Thoracic aorta (tissue), 2 donors: Measurements from ENCODE around the gene VPS39. TPM values are rescaled to one million over a fixed set of nuclear protein-coding genes. Genes with fewer than 3 reads are reported as not detected.

ENCODE experiments used
- ATAC-seq: fragments of 150-250 bp; one replicate; pipeline ENCODE4 v1.8.0; 2017; ENCODE audit warnings: low read depth; ENCODE audit not compliant: insufficient number of reproducible peaks, low FRiP score
- DNase-seq: peaks from one replicate; pipeline ENCODE4 v3.0.0-alpha.2; 2020; ENCODE audit warnings: low spot score
- H3K27ac ChIP-seq, 2 donors: fragments of 200-600 bp; sonication (generic); 1 replicate in 1 of 2; 2 replicates in 1 of 2; pipeline ENCODE4 v1.5.1; 2016; ENCODE audit warnings: mild to moderate bottlenecking in 2 of 2, moderate library complexity in 2 of 2
- H3K27me3 ChIP-seq: fragments of 200-600 bp; sonication (generic); replicated peaks from 2 replicates; pipeline ENCODE4 v1.6.0; 2016; ENCODE audit warnings: mild to moderate bottlenecking; ENCODE audit not compliant: insufficient read depth
- H3K36me3 ChIP-seq: fragments of 200-600 bp; sonication (generic); one replicate; pipeline ENCODE4 v1.5.1; 2016
- H3K4me1 ChIP-seq, 2 donors: fragments of 200-600 bp; sonication (generic); 1 replicate in 1 of 2; 2 replicates in 1 of 2; pipeline versions ENCODE4 v1.5.1 to v1.6.0; 2016; ENCODE audit warnings: low read depth in 2 of 2, mild to moderate bottlenecking in 1 of 2; ENCODE audit not compliant: control insufficient read depth in 1 of 2
- H3K4me3 ChIP-seq: fragments of 200-600 bp; sonication (generic); 2 replicates; pipeline ENCODE4 v1.5.1; 2016; ENCODE audit warnings: mild to moderate bottlenecking
- H3K9me3 ChIP-seq: fragments of 200-600 bp; sonication (generic); 2 replicates; pipeline ENCODE4 v1.5.1; 2016
- total RNA-seq, 2 donors: library from RNA; depleted of rRNA; stranded (reverse); fragments of >200 nt; gene quantifications; one replicate each; pipeline versions ENCODE4 v1.1.0 to v1.2.3, GENCODE V29; 2016
- TF ChIP-seq, protein P1 (sequence below): fragments of 200-600 bp; sonication (generic); IDR thresholded peaks from one replicate; pipeline ENCODE4 v1.5.1; 2019; ENCODE audit warnings: antibody characterized with exemption

VPS39 gene
- total RNA-seq, 2 donors from 2014 or later: 89.9 to 156 TPM

DNA sequence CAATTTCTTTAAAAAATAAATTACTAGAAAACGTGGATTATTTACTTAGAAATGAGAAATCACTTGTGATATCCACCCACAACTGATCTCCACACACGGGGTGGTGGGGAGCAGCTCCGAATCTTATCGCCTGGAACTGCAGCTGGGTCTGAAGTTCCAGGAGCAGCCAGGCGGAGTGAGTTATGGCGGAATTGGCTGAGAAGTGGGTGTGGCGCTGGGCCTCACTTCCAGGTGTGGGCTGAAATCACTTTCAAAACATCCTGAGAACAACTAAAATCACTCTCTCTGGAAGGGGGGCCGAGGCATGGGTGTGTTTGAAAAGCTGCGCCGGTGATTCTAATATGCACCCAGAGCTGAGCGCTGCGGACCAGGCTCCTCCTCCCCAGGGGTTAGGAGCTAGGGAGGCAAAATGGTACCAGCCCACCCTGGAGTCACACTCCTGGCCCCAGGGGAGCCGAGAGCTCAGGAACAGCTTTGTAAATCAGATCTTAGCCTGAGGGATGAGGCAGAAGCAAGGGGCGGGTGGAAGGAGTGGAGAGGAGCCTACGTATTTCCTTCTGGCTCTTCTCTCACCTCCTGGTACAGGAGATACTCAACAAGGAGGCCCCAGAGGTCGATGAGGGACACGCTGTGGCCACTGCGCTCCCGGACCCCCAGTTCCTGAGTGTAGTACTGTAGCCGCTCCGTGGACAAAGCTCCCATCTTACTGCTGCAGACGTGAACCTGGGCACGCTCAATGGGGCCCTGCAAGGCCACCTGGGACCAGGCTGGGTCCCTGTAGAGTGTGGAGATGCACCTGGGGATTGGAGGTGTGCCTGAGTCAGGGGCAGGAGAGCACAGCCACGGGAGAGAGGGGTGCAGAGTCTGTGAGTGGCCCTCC, 61.3 kb downstream of the VPS39 start:
- ATAC-seq (no peak), DNase-seq (no peak)
- no peak overlapping the region for H3K4me3 ChIP-seq
- TF ChIP-seq, protein P1, sequence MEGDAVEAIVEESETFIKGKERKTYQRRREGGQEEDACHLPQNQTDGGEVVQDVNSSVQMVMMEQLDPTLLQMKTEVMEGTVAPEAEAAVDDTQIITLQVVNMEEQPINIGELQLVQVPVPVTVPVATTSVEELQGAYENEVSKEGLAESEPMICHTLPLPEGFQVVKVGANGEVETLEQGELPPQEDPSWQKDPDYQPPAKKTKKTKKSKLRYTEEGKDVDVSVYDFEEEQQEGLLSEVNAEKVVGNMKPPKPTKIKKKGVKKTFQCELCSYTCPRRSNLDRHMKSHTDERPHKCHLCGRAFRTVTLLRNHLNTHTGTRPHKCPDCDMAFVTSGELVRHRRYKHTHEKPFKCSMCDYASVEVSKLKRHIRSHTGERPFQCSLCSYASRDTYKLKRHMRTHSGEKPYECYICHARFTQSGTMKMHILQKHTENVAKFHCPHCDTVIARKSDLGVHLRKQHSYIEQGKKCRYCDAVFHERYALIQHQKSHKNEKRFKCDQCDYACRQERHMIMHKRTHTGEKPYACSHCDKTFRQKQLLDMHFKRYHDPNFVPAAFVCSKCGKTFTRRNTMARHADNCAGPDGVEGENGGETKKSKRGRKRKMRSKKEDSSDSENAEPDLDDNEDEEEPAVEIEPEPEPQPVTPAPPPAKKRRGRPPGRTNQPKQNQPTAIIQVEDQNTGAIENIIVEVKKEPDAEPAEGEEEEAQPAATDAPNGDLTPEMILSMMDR: no peak
- H3K9me3 ChIP-seq: no peaks in the 10 kb centered on the region
- H3K27me3 ChIP-seq: no peaks in the 10 kb centered on the region
- peaks cover 0 to 6% of the 10 kb centered on the region in 2 donors for H3K4me1 ChIP-seq
- H3K27ac ChIP-seq: no peak overlapping the region
- no peaks in the 10 kb centered on the region for H3K36me3 ChIP-seq

DNA sequence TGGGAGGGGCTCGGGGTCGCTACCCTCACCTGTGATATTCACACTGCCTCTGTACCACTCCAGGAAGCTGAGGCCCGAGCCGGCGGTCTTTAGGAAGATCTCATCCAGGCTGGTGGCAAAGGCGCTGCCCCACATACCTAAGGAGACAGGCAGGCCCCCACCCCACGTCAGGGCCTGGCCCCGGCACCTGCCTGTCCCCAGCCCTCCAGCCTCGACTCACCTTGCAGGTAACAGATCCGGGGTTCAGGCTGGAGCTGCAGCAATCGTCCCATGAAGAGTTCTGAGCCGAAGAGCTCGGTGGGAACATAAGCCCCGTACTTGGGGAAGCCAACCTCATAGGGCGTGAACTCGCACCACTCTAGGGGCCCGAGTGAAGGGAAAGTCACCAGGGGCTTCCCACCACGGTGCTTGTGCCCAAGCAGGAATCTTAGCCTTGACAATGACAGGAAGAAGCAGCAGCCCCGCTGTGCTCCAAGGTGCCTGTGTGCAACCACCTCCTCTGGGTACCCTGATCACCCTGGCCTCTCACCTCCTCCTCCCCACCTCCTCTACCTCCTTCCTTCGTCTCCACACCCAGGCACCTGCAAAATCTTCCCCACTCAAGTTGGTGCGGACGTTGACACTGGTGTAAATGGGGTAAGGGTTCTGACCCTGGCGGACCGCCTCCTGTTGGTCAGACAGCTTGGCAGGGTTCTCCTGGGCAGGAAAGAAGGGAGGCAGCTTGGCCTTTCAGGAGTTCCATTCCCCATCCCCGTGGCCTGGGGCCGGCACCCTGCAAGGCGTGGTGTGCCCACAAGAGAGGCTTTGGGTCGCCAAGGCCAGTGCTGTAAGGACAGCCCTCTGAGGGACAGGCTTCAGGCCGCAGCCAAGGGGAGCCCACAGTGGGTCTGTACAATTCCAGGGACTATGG, 62.3 kb downstream of the VPS39 start:
- Histone ChIP-seq H3K36me3 (no peaks in the 10 kb centered on the region), H3K9me3 (no peaks in the 10 kb centered on the region), H3K27me3 (no peaks in the 10 kb centered on the region), H3K27ac (no peak overlapping the region), H3K4me3 (no peak overlapping the region), H3K4me1 (no peaks in the 10 kb centered on the region)
- TF ChIP-seq, protein P1: no peak
- ATAC-seq (no peak), DNase-seq (no peak)

DNA sequence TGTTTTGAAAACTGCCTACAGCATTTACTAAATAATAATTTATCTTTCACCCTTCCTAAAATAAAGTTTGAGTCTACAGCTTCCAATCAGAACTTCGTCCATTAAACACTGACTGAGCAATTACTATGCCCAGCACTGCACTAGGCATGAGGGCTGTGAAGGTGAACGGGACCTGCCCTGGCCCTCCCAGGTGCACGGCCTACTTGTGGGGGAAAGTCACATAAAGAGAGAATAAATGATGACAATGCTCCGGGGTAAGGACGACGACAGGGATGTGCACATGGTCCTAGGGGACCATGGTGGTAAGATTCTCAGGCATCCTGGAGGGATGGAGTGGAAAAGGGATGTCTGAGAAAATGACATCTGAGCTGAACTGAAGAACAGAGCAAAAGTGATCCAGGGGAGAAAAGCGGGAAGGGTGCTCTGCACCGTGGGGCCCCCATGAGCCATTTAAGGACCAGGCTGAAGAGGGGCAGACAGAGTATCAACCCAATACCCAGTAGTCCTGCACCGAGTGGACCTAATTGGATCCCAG, 63.2 kb downstream of the VPS39 start:
- TF ChIP-seq, protein P1: no peak
- ATAC-seq (no peak), DNase-seq (no peak)
- Histone ChIP-seq H3K27ac (no peak overlapping the region), H3K4me3 (no peak overlapping the region), H3K9me3 (no peaks in the 10 kb centered on the region), H3K27me3 (no peaks in the 10 kb centered on the region), H3K36me3 (no peaks in the 10 kb centered on the region), H3K4me1 (no peaks in the 10 kb centered on the region)

DNA sequence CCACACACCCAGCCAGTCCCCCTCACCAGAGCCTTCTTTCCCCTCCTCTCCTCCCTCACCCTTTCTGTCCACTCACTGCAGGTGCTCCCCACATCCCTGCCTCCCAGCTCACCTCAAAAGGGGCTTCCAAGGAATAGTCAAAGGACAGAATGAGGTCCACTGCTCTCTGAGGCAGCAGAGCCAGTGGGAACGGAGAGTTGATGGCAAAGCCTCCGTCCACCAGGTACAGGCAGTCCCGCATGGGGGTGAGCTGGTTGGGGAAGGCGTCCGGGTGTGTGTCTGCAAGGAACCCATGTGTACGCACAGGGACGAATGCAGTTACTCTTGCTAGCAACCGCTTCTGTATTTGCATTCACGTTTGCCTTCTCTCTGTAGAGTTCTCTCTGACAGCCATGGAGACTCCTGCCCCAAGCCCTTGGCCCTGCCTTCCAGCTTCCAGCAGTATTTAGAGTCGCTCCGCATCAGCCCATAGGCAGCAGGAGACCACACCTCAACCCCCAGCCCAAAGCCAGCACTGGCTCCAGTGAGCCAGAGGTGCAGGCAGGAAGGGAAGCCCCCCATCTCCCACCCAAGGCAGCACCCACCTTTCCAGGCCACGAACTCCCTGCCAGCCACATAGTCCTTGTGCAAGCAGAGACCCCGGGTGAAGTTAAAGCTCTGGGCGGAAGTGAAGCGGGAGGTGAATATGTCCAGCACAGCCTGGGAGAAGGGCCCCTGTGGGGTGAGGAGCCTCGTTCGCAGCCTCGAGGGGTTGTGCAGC, 64.1 kb downstream of the VPS39 start:
- ATAC-seq (no peak), DNase-seq (no peak)
- H3K9me3 ChIP-seq: no peaks in the 10 kb centered on the region

More for the DNA sequence above, 64.1 kb downstream of the VPS39 start:
- TF ChIP-seq, protein P1: no peak
- Histone ChIP-seq H3K4me1 (no peaks in the 10 kb centered on the region), H3K27me3 (no peaks in the 10 kb centered on the region), H3K4me3 (no peak overlapping the region), H3K36me3 (no peaks in the 10 kb centered on the region), H3K27ac (no peak overlapping the region)
